AG04449 (cell line): ENCODE data around the gene SPTBN4.

Experiments used
- CTCF ChIA-PET: fragments of 350-600 bp; formaldehyde crosslinking; extraction: SDS; loops from one replicate; lab custom pipeline; 2021; ENCODE audit warnings: antibody characterized with exemption; lab: Yijun Ruan, JAX
- POLR2A ChIA-PET: fragments of 400-600, 350-600 bp; formaldehyde crosslinking; extraction: SDS; loops from one replicate; lab custom pipeline; 2020; ENCODE audit warnings: antibody characterized with exemption, inconsistent platforms; lab: Yijun Ruan, JAX
- DNase-seq: peaks from one replicate; pipeline ENCODE4 v3.0.0-alpha.2; 2010; ENCODE audit warnings: low read depth, low spot score
- H3K4me3 ChIP-seq: 2 replicates; pipeline ENCODE4 v1.5.1; 2011; ENCODE audit warnings: low read depth, mild to moderate bottlenecking, control low read depth, low read length
- TF ChIP-seq, protein P1 (sequence below): IDR thresholded peaks from one replicate; pipeline ENCODE4 v1.5.1; 2011; ENCODE audit warnings: mild to moderate bottlenecking, moderate library complexity, low read length, control low read depth, inconsistent platforms; ENCODE audit not compliant: insufficient read depth; ENCODE audit errors: missing control alignments

SPTBN4 gene

DNA sequence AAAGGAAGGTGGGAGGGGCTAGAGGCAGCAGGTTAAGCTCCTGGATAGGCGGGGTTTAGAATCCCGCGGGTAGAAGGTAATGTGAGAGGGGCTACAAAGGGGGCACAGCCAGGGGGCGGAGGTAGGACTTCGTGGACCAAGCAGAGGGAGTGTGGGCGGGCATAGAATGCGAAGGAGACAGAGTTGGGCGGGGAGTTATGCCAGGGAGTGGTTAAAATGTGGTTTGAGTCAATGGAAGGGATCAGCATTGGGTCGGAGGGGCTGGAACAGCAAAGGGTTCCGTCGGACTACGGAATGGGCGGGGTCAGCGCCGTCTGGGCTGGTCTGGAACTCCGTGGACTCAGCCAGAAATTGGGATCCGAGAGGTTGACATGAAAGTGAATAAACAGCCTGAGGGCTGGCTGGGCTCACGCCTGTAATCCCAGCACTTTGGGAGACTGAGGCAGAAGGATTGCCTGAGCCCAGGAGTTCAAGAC is 137.4 kb downstream of the SPTBN4 start:
- ChIA-PET POLR2A (interaction anchor here (1.0 to 1.4 kb wide), 4 partner anchors 10 to 178 kb away, joined by 3 to 6 read pairs (median 4); partner anchors contain the start of genes BLVRB and SERTAD1), CTCF (interaction anchor here (0.9 to 7.0 kb wide), 15 partner anchors 9 to 184 kb away, joined by 3 to 89 read pairs (median 8); partner anchors contain the start of genes BLVRB and SERTAD3)
- TF ChIP-seq, protein P1, sequence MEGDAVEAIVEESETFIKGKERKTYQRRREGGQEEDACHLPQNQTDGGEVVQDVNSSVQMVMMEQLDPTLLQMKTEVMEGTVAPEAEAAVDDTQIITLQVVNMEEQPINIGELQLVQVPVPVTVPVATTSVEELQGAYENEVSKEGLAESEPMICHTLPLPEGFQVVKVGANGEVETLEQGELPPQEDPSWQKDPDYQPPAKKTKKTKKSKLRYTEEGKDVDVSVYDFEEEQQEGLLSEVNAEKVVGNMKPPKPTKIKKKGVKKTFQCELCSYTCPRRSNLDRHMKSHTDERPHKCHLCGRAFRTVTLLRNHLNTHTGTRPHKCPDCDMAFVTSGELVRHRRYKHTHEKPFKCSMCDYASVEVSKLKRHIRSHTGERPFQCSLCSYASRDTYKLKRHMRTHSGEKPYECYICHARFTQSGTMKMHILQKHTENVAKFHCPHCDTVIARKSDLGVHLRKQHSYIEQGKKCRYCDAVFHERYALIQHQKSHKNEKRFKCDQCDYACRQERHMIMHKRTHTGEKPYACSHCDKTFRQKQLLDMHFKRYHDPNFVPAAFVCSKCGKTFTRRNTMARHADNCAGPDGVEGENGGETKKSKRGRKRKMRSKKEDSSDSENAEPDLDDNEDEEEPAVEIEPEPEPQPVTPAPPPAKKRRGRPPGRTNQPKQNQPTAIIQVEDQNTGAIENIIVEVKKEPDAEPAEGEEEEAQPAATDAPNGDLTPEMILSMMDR: no peak
- no peak for DNase-seq
- peak overlapping the region; percentile 53 for H3K4me3 ChIP-seq

DNA sequence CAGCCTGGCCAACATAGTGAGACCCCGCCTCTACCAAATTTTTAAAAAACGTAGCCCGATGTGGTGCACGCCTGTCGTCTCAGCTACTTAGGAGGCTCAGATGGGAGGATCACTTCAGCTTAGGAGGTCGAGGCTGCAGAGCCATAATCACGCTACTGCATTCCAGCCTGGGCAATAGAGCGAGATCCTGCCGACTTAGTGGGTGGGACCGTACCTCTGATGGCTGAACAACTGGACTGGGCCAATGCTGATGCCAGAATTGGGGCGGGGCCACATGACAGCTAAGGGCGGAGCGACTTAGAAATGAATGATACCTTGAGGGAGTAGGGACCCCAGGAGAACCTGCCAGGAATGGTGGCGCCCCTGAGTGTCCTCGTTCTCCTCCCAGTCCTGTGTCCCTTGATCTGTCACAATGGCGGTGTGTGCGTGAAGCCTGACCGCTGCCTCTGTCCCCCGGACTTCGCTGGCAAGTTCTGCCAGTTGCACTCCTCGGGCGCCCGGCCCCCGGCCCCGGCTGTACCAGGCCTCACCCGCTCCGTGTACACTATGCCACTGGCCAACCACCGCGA is 137.9 kb downstream of the SPTBN4 start:
- H3K4me3 ChIP-seq: peak overlapping the region; percentile 52
- no peak for DNase-seq
- CTCF ChIA-PET: interaction anchor here (0.9 to 7.0 kb wide), 13 partner anchors 10 to 178 kb away, joined by 3 to 89 read pairs (median 6); partner anchors contain the start of genes BLVRB and SERTAD1
- TF ChIP-seq, protein P1: no peak
- POLR2A ChIA-PET: interaction anchor here (1.4 kb wide), 1 partner anchor 179 kb away, joined by 6 read pairs; the partner anchor contains the start of gene SERTAD1

DNA sequence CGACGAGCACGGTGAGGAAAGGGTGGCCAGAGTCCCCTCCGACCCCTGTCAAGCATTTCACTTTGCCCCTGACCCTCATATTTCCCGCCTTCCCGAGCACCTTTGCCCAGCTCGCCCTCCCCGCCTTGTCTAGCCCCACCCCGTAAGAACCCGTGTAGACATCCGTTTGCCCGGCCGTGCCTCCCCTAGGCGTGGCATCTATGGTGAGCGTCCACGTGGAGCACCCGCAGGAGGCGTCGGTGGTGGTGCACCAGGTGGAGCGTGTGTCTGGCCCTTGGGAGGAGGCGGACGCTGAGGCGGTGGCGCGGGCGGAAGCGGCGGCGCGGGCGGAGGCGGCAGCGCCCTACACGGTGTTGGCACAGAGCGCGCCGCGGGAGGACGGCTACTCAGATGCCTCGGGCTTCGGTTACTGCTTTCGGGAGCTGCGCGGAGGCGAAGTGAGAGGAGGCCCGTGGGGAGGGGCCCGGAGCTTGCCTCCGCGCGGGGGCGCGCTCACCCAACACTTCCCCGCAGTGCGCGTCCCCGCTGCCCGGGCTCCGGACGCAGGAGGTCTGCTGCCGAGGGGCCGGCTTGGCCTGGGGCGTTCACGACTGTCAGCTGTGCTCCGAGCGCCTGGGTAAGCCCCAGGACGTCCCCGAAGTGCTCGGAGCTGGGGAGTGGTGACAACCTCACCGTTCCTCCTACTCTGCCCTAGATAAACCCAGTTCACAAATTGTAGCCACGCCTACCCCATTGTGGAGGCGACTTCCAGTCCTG is 138.6 kb downstream of the SPTBN4 start:
- no peak for DNase-seq
- TF ChIP-seq, protein P1: peak; percentile 27
- ChIA-PET CTCF (interaction anchor here (0.9 to 6.9 kb wide), 10 partner anchors 11 to 179 kb away, joined by 3 to 63 read pairs (median 4); partner anchors contain the start of gene SERTAD1), POLR2A (no interaction called here)
- peak overlapping the region; percentile 52 for H3K4me3 ChIP-seq

DNA sequence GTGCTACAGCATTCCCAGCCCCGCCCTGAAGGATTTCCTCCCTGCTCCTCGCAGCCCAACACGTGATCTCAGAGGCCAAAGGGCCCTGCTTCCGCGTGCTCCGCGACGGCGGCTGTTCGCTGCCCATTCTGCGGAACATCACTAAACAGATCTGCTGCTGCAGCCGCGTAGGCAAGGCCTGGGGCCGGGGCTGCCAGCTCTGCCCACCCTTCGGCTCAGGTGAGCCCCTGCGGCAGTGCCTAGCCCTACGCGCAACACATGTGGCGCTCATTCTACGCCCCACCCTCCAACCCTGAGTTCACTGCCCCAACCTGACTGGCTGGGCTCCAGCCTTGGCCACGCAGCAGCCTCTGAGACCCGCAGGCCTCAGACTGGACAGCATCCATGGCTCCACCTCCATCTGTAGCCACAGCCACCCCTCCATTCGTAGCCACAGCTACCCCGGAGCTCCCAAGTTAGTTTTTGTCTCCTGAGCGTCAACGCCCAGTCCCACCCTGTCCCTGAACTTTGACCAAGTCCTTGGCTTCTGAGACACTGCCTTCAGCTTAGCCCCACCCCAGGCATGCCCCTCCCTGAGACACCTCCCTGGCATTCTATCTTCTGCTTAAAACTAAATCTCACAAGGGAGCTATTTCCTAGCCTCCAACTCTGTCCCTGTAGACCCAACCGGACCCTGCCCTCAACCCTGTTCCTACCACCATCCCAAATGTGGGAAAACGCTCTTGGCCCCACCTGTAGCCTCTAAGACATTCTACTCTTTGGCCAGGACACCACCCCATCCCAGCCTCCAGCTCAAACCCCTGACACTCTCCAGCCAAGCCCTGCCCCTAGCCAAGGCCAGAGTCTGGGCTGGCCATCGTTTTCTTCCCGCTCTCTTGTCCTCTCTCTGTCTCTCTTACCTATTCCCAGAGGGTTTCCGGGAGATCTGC is 140.8 kb downstream of the SPTBN4 start:
- no peak for DNase-seq
- POLR2A ChIA-PET: no interaction called here
- TF ChIP-seq, protein P1: no peak
- CTCF ChIA-PET: interaction anchor here (1.1 to 6.9 kb wide), 4 partner anchors 27 to 144 kb away, joined by 3 to 63 read pairs (median 6); no protein-coding TSS in a partner anchor
- no peak overlapping the region for H3K4me3 ChIP-seq

DNA sequence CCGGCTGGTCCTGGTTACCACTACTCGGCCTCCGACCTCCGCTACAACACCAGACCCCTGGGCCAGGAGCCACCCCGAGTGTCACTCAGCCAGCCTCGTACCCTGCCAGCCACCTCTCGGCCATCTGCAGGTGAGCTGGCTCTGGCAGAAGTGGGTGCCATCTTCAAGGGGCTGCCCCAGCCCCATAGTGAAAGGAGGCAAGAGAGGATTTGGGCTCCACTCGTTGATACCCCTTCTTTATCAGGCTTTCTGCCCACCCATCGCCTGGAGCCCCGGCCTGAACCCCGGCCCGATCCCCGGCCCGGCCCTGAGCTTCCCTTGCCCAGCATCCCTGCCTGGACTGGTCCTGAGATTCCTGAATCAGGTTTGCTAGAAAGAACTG is 141.4 kb downstream of the SPTBN4 start:
- DNase-seq: no peak
- ChIA-PET CTCF (interaction anchor here (1.1 to 6.9 kb wide), 4 partner anchors 26 to 144 kb away, joined by 3 to 63 read pairs (median 6); no protein-coding TSS in a partner anchor), POLR2A (no interaction called here)
- H3K4me3 ChIP-seq: no peak overlapping the region
- TF ChIP-seq, protein P1: no peak
